K562 (cell line): ENCODE measurements around the gene SLC66A2. TPM values are rescaled to one million over a fixed set of nuclear protein-coding genes. Genes with fewer than 3 reads are reported as not detected.

Experiments used
- ARID4B ChIP-seq: sonication (generic); formaldehyde crosslinking; IDR thresholded peaks from 2 replicates; pipeline ENCODE4 v1.8.0; 2022; ENCODE audit warnings: mild to moderate bottlenecking, missing genetic modification reagents
- FOXA3 ChIP-seq, 2 experiments: fragments of 450-650 bp in 1 of 2; sonication (generic) in 1 of 2; formaldehyde crosslinking; IDR thresholded peaks in 1 of 2; conservative IDR thresholded peaks in 1 of 2; 2 replicates each; pipeline versions ENCODE4 v1.4.0 to v1.8.0; 2020 to 2022; ENCODE audit warnings: mild to moderate bottlenecking in 2 of 2, missing genetic modification reagents in 1 of 2
- GATAD2A ChIP-seq: fragments of 450-650 bp; IDR thresholded peaks from 2 replicates; pipeline ENCODE4 v1.6.1; 2017
- HMBOX1 ChIP-seq: sonication (generic); IDR thresholded peaks from 2 replicates; pipeline ENCODE4 v1.6.1; 2016
- MEF2A ChIP-seq: IDR thresholded peaks from 2 replicates; pipeline ENCODE4 v1.6.1; 2011; ENCODE audit warnings: low read depth, mild to moderate bottlenecking, low read length, moderate library complexity; ENCODE audit not compliant: control insufficient read depth
- RERE ChIP-seq: sonication (generic); formaldehyde crosslinking; IDR thresholded peaks from 2 replicates; pipeline ENCODE4 v1.8.0; 2023; ENCODE audit warnings: missing genetic modification reagents, mild to moderate bottlenecking, borderline replicate concordance
- SRSF7 ChIP-seq: fragments of 200-400 bp; formaldehyde crosslinking; optimal IDR thresholded peaks from 2 replicates; pipeline ENCODE3; 2017; ENCODE audit warnings: mild to moderate bottlenecking, low read depth, low read length
- STAG1 ChIP-seq: sonication (generic); formaldehyde crosslinking; IDR thresholded peaks from 2 replicates; pipeline ENCODE4 v1.5.0; 2020; ENCODE audit warnings: missing genetic modification reagents, borderline replicate concordance
- WHSC1 ChIP-seq: IDR thresholded peaks from one replicate; pipeline ENCODE4 v1.6.1; 2012; ENCODE audit warnings: low read length, control low read depth, inconsistent platforms
- ZBTB5 ChIP-seq: fragments of 450-650 bp; IDR thresholded peaks from 2 replicates; pipeline ENCODE4 v1.6.1; 2017; ENCODE audit warnings: antibody characterized with exemption
- ZFX ChIP-seq: sonication (generic); formaldehyde crosslinking; IDR thresholded peaks from 2 replicates; pipeline ENCODE4 v1.8.0; 2022; ENCODE audit warnings: mild to moderate bottlenecking, missing genetic modification reagents, moderate library complexity
- ZNF274 ChIP-seq: IDR thresholded peaks from 2 replicates; pipeline ENCODE4 v1.6.1; 2011; ENCODE audit warnings: low read depth, mild to moderate bottlenecking, low read length, moderate library complexity, borderline replicate concordance
- ZNF3 ChIP-seq: fragments of 250-450 bp; sonication (Bioruptor Pico); IDR thresholded peaks from 2 replicates; pipeline ENCODE4 v1.5.0; 2021; ENCODE audit warnings: mild to moderate bottlenecking, moderate library complexity
- polyA plus RNA-seq, 8 experiments: library from polyadenylated mRNA; depleted of rRNA in 4 of 8; stranded (reverse) in 5 of 8; unstranded in 3 of 8; fragments of >200 nt; fragmentation: Nextera tagmentation in 2 of 8; fragmentation: Illumina TruSeq in 1 of 8; extraction: Ambion mirVana in 2 of 8; extraction: Trizol in 1 of 8; gene quantifications; 2 replicates each; pipeline versions ENCODE4 v1.2.1 to v1.2.3, GENCODE V29; 2011 to 2014; ENCODE audit warnings: inconsistent platforms in 1 of 8, missing spikeins in 1 of 8
- total RNA-seq, 7 experiments: library from RNA; depleted of rRNA in 6 of 7; stranded (reverse); fragments of >200 nt in 6 of 7; fragmentation: Illumina TruSeq in 2 of 7; extraction: Trizol in 2 of 7; gene quantifications; 2 replicates each; pipeline versions ENCODE4 v1.2.1 to v1.2.3, GENCODE V29; 2011 to 2021; ENCODE audit warnings: low replicate concordance in 1 of 7

SLC66A2 gene
- total and polyA plus RNA-seq, 9 of the 15 experiments (the other 6 are each of a cell fraction or from before 2014, with no cell fraction given) = 0.25 to 17.5 (median 5.6) TPM

- TF ChIP-seq FOXA3 (CRISPR knock-in tag; conservative IDR thresholded peaks at IDR 0.05 in 1 of 2, IDR thresholded peaks at IDR 0.05 in 1 of 2) = peak; percentile 81 to 94; a peak in 3 of 4 replicates
- no peak for TF ChIP-seq HMBOX1
- TF ChIP-seq ZNF3 = no peak
- TF ChIP-seq ZNF274 = no peak
- no peak for TF ChIP-seq STAG1 (CRISPR knock-in tag)
- no peak for TF ChIP-seq MEF2A
- no peak for TF ChIP-seq GATAD2A
- no peak for TF ChIP-seq SRSF7
- no peak for TF ChIP-seq ARID4B (CRISPR knock-in tag)
- TF ChIP-seq ZBTB5 = no peak
- no peak for TF ChIP-seq ZFX (CRISPR knock-in tag)
- TF ChIP-seq WHSC1 = no peak
- no peak for TF ChIP-seq RERE (CRISPR knock-in tag)
These were observed 23.6 kb upstream of the SLC66A2 start (continued) for GRCh38 chr18:79975043-79975442.
